ENCODE measurements around the gene IMPG1.

Gene IMPG1

GRCh38 chr6:75986935-75987334 is 85.5 kb downstream of the IMPG1 start:
- WGBS, 2 donors (ENCODE audit: extremely low coverage in 2 of 2, insufficient read length in 2 of 2, insufficient replicate concordance in 1 of 2) = no CpG with 5 or more reads among the region's 3 CpGs
- H3K9me3 ChIP-seq (replicated peaks in 1 of 2; ENCODE audit: control insufficient read depth in 2 of 2, insufficient read depth in 1 of 2, low read depth in 1 of 2, low read length in 2 of 2) = no peaks in the 10 kb centered on the region

GRCh38 chr6:75975904-75976303 is 96.6 kb downstream of the IMPG1 start:
- no peak overlapping the region for H3K14ac ChIP-seq (ENCODE audit: low read length)
- H3K27me3 ChIP-seq (ENCODE audit: control insufficient read depth in 3 of 3, insufficient read depth in 3 of 3, low read depth in 1 of 3, low read length in 3 of 3) = no peaks in the 10 kb centered on the region
- no peak overlapping the region for H2AFZ ChIP-seq (ENCODE audit: low read length)
- H2BK5ac ChIP-seq (ENCODE audit: low read length) = no peak overlapping the region
- no peak overlapping the region for H2BK120ac ChIP-seq (ENCODE audit: low read depth, low read length)
- H3K4me1 ChIP-seq (ENCODE audit: control insufficient read depth in 2 of 2, insufficient read depth in 1 of 2, low read depth in 1 of 2, low read length in 2 of 2) = peaks cover 0 to 2% of the 10 kb centered on the region in 2 donors
- no peak overlapping the region for H2BK15ac ChIP-seq (ENCODE audit: low read length)
- no peaks in the 10 kb centered on the region for H3K79me1 ChIP-seq (ENCODE audit: low read depth, low read length)
- no peaks in the 10 kb centered on the region for H3K36me3 ChIP-seq (replicated peaks in 1 of 2; ENCODE audit: control insufficient read depth in 2 of 2, insufficient read depth in 2 of 2, low read length in 2 of 2)
- H2AK5ac ChIP-seq (ENCODE audit: low read depth, low read length) = no peak overlapping the region
- H3K4ac ChIP-seq (ENCODE audit: low read length) = no peak overlapping the region
- no peak for DNase-seq (ENCODE audit: low spot score)
- H3K4me3 ChIP-seq (ENCODE audit: low read length in 2 of 2) = no peak overlapping the region
- no peak overlapping the region for H3K9ac ChIP-seq (ENCODE audit: low read depth, low read length, poor library complexity)
- no peaks in the 10 kb centered on the region for H3K9me3 ChIP-seq (replicated peaks in 1 of 2; ENCODE audit: control insufficient read depth in 2 of 2, insufficient read depth in 1 of 2, low read depth in 1 of 2, low read length in 2 of 2)
- no peak overlapping the region for H4K91ac ChIP-seq (ENCODE audit: low read depth, low read length, poor library complexity)
- no CpG with 5 or more reads among the region's 4 CpGs for WGBS, 2 donors (ENCODE audit: extremely low coverage in 2 of 2, insufficient read length in 2 of 2, insufficient replicate concordance in 1 of 2)
- H3K27ac ChIP-seq (replicated peaks; ENCODE audit: low read length) = no peak overlapping the region
- H2BK12ac ChIP-seq (ENCODE audit: low read length) = no peak overlapping the region
- no peak overlapping the region for H3K4me2 ChIP-seq (ENCODE audit: insufficient read depth, low read length, poor library complexity, severe bottlenecking)
- H3K23ac ChIP-seq (ENCODE audit: low read depth, low read length, poor library complexity) = no peak overlapping the region
- no peak overlapping the region for H3K18ac ChIP-seq (ENCODE audit: low read length)
- no peak overlapping the region for H4K8ac ChIP-seq (ENCODE audit: low read depth, low read length)

More at GRCh38 chr6:75986935-75987334, 85.5 kb downstream of the IMPG1 start:
- no peak overlapping the region for H3K18ac ChIP-seq (ENCODE audit: low read length)
- H3K4me2 ChIP-seq (ENCODE audit: insufficient read depth, low read length, poor library complexity, severe bottlenecking) = no peak overlapping the region
- no peak overlapping the region for H2AK5ac ChIP-seq (ENCODE audit: low read depth, low read length)
- no peak overlapping the region for H3K23ac ChIP-seq (ENCODE audit: low read depth, low read length, poor library complexity)
- no peaks in the 10 kb centered on the region for H3K79me1 ChIP-seq (ENCODE audit: low read depth, low read length)
- H3K14ac ChIP-seq (ENCODE audit: low read length) = no peak overlapping the region
- no peak overlapping the region for H2AFZ ChIP-seq (ENCODE audit: low read length)
- no peak overlapping the region for H2BK120ac ChIP-seq (ENCODE audit: low read depth, low read length)
- H4K91ac ChIP-seq (ENCODE audit: low read depth, low read length, poor library complexity) = no peak overlapping the region
- no peak overlapping the region for H2BK12ac ChIP-seq (ENCODE audit: low read length)
- H3K36me3 ChIP-seq (replicated peaks in 1 of 2; ENCODE audit: control insufficient read depth in 2 of 2, insufficient read depth in 2 of 2, low read length in 2 of 2) = no peaks in the 10 kb centered on the region
- no peak for DNase-seq (ENCODE audit: low spot score)
- H2BK5ac ChIP-seq (ENCODE audit: low read length) = no peak overlapping the region
- H3K27ac ChIP-seq (replicated peaks; ENCODE audit: low read length) = no peak overlapping the region
- no peak overlapping the region for H3K4me3 ChIP-seq (ENCODE audit: low read length in 2 of 2)
- H4K8ac ChIP-seq (ENCODE audit: low read depth, low read length) = no peak overlapping the region
- no peak overlapping the region for H3K4ac ChIP-seq (ENCODE audit: low read length)
- no peak overlapping the region for H3K9ac ChIP-seq (ENCODE audit: low read depth, low read length, poor library complexity)
- H2BK15ac ChIP-seq (ENCODE audit: low read length) = no peak overlapping the region
- no peaks in the 10 kb centered on the region for H3K27me3 ChIP-seq (ENCODE audit: control insufficient read depth in 3 of 3, insufficient read depth in 3 of 3, low read depth in 1 of 3, low read length in 3 of 3)
- H3K4me1 ChIP-seq (ENCODE audit: control insufficient read depth in 2 of 2, insufficient read depth in 1 of 2, low read depth in 1 of 2, low read length in 2 of 2) = no peaks in the 10 kb centered on the region

DNA sequence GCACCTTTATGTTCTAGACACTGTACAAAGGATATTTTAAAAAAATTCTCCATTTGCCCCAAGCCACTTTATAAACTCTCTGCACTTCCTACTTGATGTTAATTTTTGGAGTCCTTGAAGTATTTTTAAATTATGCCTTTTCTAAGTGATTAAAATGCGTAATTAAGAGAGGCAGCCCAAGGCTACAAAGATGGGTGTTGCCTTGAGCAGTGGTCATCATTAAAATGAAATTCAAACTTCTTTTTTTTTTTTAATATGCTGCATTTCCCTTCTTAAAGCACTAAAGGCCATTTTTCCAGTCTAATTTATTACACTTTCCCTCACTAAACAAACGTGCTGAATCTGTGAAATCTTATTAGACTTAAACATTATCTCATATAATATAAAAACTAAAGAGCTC is 102.4 kb downstream of the IMPG1 start:
- Histone ChIP-seq H3K27me3 (ENCODE audit: control insufficient read depth in 3 of 3, insufficient read depth in 3 of 3, low read depth in 1 of 3, low read length in 3 of 3) (no peaks in the 10 kb centered on the region), H3K14ac (ENCODE audit: low read length) (no peak overlapping the region), H3K4ac (ENCODE audit: low read length) (no peak overlapping the region), H3K4me3 (ENCODE audit: low read length in 2 of 2) (no peak overlapping the region), H3K36me3 (replicated peaks in 1 of 2; ENCODE audit: control insufficient read depth in 2 of 2, insufficient read depth in 2 of 2, low read length in 2 of 2) (no peaks in the 10 kb centered on the region), H3K4me1 (ENCODE audit: control insufficient read depth in 2 of 2, insufficient read depth in 1 of 2, low read depth in 1 of 2, low read length in 2 of 2) (no peaks in the 10 kb centered on the region), H4K8ac (ENCODE audit: low read depth, low read length) (no peak overlapping the region), H2AFZ (ENCODE audit: low read length) (no peak overlapping the region), H2BK5ac (ENCODE audit: low read length) (no peak overlapping the region), H3K9ac (ENCODE audit: low read depth, low read length, poor library complexity) (no peak overlapping the region), H2BK15ac (ENCODE audit: low read length) (no peak overlapping the region), H3K27ac (replicated peaks; ENCODE audit: low read length) (no peak overlapping the region), H4K91ac (ENCODE audit: low read depth, low read length, poor library complexity) (no peak overlapping the region), H2BK120ac (ENCODE audit: low read depth, low read length) (no peak overlapping the region), H2AK5ac (ENCODE audit: low read depth, low read length) (no peak overlapping the region), H3K4me2 (ENCODE audit: insufficient read depth, low read length, poor library complexity, severe bottlenecking) (no peak overlapping the region), H3K18ac (ENCODE audit: low read length) (no peak overlapping the region), H3K79me1 (ENCODE audit: low read depth, low read length) (no peaks in the 10 kb centered on the region), H3K23ac (ENCODE audit: low read depth, low read length, poor library complexity) (no peak overlapping the region), H2BK12ac (ENCODE audit: low read length) (no peak overlapping the region), H3K9me3 (replicated peaks in 1 of 2; ENCODE audit: control insufficient read depth in 2 of 2, insufficient read depth in 1 of 2, low read depth in 1 of 2, low read length in 2 of 2) (no peaks in the 10 kb centered on the region)
- WGBS, 2 donors (ENCODE audit: extremely low coverage in 2 of 2, insufficient read length in 2 of 2, insufficient replicate concordance in 1 of 2) = no CpG with 5 or more reads among the region's 2 CpGs
- no peak for DNase-seq (ENCODE audit: low spot score)

DNA sequence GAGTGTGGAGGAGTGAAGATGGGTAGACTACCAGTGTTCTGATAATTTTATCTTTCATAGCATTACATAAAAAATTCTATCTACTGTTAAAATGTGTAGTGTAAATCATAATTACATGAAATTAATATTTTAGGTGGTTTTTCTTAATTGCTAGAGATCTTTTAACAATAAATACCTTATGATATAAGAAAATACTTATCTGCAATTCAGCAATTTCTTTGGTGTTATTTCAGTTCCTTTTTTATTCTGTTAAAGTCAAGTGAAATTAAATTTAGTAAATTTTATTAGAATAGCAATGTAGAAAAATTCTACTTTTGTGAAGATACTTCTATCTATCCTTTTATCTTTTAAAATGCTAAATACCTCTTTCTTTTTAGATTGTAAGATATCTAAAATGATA is 104.3 kb downstream of the IMPG1 start:
- Histone ChIP-seq H3K9ac (ENCODE audit: low read depth, low read length, poor library complexity) (no peak overlapping the region), H3K36me3 (replicated peaks in 1 of 2; ENCODE audit: control insufficient read depth in 2 of 2, insufficient read depth in 2 of 2, low read length in 2 of 2) (no peaks in the 10 kb centered on the region), H3K27ac (replicated peaks; ENCODE audit: low read length) (no peak overlapping the region)

More for the DNA sequence above, 104.3 kb downstream of the IMPG1 start:
- no peak overlapping the region for H3K14ac ChIP-seq (ENCODE audit: low read length)
- H4K8ac ChIP-seq (ENCODE audit: low read depth, low read length) = no peak overlapping the region
- H3K4ac ChIP-seq (ENCODE audit: low read length) = no peak overlapping the region
- H3K9me3 ChIP-seq (replicated peaks in 1 of 2; ENCODE audit: control insufficient read depth in 2 of 2, insufficient read depth in 1 of 2, low read depth in 1 of 2, low read length in 2 of 2) = no peaks in the 10 kb centered on the region
- no peak overlapping the region for H2BK15ac ChIP-seq (ENCODE audit: low read length)
- H3K4me1 ChIP-seq (ENCODE audit: control insufficient read depth in 2 of 2, insufficient read depth in 1 of 2, low read depth in 1 of 2, low read length in 2 of 2) = peaks cover 0 to 3% of the 10 kb centered on the region in 2 donors
- no peak overlapping the region for H3K23ac ChIP-seq (ENCODE audit: low read depth, low read length, poor library complexity)
- no peak for DNase-seq (ENCODE audit: low spot score)
- H3K4me2 ChIP-seq (ENCODE audit: insufficient read depth, low read length, poor library complexity, severe bottlenecking) = no peak overlapping the region
- H3K27me3 ChIP-seq (ENCODE audit: control insufficient read depth in 3 of 3, insufficient read depth in 3 of 3, low read depth in 1 of 3, low read length in 3 of 3) = no peaks in the 10 kb centered on the region
- no peak overlapping the region for H2AK5ac ChIP-seq (ENCODE audit: low read depth, low read length)
- H2BK5ac ChIP-seq (ENCODE audit: low read length) = no peak overlapping the region
- H2BK12ac ChIP-seq (ENCODE audit: low read length) = no peak overlapping the region
- no peak overlapping the region for H2BK120ac ChIP-seq (ENCODE audit: low read depth, low read length)
- H3K18ac ChIP-seq (ENCODE audit: low read length) = no peak overlapping the region
- no peak overlapping the region for H3K4me3 ChIP-seq (ENCODE audit: low read length in 2 of 2)
- no peaks in the 10 kb centered on the region for H3K79me1 ChIP-seq (ENCODE audit: low read depth, low read length)
- no peak overlapping the region for H2AFZ ChIP-seq (ENCODE audit: low read length)
- H4K91ac ChIP-seq (ENCODE audit: low read depth, low read length, poor library complexity) = no peak overlapping the region
